GDM1 (cell line): ENCODE results near the gene SLC66A1.

Source experiments
- DNase-seq: peaks from one replicate; lab custom pipeline; 2025; lab: John Stamatoyannopoulos, UW

SLC66A1 gene

DNA sequence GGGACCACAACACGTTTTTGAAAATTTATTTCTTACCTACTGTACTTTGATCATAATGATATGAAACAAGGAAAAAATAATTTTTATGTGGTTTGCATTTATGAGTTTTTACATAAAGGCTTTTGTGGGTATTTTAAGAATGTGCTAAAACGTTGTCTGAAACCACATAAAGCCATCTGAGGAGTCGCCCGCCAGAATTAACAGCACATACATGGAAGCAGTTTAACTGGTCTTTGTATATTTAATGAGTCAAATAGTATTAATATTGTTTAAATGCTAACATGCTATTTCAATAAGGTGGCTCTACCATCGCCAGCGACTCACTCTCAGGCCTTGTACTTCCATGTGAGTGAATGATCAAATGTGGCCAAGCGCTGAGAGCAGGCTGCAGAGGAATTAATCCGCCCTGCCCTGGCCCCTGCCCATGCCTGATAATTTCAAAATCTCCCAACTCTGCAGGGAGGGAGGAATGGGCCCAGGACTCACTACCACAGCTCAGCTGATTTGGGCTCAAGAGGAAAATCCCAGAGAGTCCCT is 49.6 kb downstream of the SLC66A1 start:
- DNase-seq = no peak

DNA sequence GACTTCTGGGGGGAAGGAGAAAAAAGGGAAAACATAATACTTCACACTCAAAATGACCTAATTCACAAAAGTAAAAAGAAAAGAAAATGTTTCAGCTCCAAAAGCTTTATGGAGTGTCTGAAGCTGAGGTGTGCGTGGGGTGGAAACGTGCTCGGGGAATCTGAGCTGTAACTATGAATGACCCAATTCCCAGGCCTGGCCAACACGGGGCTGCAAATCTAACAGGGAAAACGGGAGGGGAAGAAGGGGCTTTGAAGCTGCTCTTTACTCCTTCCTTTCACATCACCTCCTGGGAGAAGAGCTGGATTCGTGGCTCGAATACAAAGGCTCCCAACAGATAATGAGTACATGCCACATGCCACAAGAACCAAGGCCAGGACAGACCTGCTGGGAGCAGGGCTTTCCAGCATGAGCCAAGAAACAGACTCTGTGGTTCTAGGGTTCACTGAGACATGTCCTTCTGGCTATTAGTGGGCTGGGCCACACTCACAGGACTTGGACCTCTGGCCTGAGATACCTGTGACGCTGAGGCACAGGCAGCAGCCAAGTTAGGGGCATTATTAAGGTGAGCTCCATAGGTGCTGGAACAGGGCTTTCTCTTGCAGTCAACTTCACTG is 51.5 kb downstream of the SLC66A1 start:
- DNase-seq = no peak

DNA sequence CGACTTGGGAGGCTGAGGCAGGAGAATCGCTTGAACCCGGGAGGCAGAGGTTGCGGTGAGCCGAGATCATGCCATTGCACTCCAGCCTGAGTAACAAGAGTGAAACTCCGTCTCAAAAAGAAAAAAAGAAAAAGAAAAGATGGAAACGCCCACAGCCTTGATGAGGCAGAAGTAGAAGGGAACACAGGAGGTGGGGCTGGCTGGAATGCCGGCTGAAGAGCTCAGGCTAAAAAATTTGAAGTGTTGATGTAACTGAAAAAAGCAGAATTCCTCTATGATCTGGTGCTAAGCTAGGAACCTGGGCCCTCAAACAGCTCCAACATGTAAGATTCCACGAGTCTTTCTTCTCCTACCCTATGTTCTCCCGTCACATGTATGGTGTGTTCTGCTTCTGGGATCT is 53.6 kb downstream of the SLC66A1 start:
- no peak for DNase-seq

DNA sequence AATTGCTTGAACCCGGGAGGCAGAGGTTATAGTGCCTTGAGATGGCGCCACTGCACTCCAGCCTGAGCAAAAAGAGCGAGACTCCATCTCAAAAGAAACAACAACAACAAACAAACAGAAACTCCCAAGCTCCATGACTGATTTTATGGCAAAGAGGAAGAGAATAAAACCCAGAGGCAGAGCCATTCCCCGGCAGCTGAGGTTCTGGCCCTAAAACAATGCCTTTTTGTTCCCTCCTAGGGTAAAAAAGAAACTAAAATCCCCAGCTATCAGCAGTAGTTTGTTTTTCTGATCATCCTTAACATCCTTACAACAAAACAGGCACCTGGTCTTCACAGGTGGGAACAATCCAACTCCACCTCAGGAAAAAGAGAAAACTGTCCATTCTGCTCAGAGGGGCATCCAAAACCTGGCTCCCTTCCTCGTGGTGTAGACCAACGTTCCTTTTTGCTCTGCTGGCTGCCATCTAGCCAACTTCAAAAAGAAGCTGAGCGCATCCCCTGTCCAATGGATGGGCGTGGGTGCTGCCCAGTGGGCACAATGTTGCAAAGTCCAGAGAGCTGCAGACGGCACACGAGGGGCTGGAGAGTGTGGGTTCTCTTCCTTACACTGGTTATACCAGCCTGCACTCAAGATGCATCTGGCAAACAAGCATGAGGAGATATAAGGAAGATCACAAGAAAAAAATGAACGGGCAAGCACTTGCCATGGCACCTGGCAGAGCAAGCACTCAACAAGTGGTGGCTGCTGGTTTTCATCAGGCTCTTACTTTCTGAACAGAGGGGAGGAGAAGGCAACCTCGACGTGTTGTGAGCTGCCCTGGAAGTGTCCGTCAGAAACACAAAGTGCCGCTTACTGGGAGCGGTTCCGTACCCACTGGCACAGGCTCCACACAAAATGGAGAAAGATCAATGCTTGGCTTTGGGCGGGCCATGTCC is 54.7 kb downstream of the SLC66A1 start:
- DNase-seq = no peak

DNA sequence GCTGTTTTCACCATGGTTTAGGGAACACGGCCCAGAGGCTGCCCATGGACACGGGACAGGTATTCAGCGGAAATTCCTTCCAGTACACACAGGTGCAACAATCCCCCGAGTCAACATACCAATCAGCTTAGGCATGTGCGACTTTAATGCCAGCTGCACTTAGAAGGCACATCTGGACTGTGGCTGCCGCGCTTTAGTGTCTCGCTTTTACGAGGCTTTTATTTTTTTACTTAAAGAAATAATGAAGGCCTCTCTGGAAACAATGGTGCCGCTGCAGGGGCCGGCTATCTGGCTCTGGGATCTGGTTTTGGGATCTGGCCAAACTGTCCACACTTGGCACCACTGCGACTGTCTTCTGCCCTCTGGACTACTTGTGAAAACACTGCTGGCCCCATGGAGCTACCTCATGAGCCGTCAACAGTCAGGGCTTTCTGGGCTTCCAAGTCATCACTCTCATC is 55.5 kb downstream of the SLC66A1 start:
- no peak for DNase-seq

DNA sequence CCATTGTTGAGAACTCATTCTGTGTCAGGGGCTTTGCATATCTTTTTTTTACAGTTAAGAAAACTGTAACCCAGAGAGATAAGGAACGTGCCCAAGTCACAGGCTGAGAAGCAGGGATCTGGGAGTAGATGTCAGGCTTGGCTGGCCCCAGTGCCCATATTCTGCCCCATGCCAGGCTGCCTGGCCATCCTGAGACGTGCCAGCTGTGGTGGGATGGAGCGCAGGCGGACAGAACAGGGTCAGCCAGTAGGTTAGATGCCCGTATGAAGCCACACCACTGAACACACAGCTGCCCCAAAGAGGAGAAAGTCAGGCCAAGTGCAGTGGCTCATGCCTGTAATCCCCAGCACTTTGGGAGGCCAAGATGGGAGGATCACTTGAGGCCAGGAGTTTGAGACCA is 55.9 kb downstream of the SLC66A1 start:
- no peak for DNase-seq

DNA sequence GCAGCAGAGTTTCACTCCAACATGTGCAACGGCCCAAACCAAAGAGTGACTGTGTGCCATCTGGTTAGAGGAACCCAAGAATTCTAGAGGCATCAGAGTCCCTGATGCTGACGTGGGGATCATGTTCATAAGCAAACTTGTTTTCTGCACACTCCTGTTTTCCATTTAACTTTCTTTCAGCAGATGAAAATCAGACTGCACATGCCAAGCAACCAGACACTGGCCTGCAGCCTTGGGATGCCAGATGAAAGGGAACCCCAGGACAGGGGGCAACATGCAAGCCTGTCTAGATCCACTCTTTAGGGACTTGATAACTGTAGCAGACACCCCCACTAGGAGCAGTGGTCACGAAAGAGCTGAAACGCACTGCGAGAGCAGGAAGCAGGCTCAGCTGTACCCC is 56.8 kb downstream of the SLC66A1 start:
- DNase-seq = no peak

DNA sequence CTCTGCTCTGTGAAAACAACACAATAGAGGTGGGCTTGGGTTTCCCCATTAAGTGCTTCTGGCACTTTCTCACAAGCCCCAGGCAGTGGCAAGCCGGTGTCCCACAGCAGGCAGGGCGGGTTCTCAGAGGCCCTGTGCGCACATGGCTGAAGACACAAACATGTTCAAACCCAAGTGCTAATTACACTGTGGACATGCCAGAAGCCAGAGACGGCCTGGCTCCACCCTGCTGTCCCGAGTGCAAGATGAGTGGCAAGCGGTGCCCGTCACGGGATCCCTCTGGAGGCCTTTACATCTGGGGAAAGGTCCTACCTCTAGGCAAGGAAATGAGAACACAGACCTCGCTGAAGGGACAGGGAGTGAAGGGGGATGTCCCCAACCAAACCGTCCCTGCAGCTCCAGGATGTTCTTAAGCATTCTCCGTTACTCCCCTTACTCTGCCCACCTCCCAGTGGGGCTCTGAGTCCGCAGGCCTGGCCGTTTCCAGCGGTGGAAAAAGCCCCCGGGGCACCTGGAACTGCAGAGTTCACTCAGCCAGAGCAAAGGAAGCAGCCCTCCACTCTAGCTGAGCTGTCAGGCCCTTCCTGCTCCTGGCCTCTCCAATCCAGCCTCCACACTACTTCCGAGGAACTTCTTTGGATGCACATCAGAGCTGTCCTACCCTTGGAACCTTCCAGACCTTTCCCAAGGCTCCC is 57.4 kb downstream of the SLC66A1 start:
- no peak for DNase-seq

DNA sequence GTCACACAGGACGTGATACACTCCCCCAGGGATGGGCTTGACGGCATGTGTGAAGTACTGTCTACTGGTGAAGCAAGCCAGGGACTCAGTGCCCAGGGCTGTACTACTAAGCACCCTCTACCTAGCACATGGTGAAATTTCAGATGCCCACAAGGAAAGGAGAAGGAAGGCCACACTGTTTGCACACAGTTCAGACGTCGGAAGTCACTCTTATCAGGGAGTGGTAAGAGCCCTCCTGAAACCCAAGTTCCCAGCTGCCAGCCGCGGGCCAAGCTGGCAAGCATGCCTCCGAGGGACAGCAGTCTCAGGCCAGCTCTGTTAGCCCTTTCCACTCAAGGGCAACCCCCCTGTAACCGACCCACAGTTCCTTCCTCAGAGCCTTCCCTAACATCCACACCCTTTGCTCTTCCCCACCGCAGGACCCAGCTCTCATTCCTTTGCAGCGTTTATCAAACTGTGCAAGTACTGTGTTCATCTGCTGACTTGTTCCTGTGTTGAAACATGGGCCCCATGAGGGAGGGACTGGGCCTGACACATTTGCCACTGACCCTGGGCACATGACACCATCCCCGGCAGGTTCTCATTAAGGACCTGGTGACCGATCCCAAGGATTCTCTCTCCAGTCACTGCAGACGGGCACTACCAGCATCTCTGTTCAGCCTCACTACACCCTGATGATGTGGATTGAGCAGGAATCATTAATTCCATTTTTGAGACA is 58.5 kb downstream of the SLC66A1 start:
- DNase-seq = no peak

DNA sequence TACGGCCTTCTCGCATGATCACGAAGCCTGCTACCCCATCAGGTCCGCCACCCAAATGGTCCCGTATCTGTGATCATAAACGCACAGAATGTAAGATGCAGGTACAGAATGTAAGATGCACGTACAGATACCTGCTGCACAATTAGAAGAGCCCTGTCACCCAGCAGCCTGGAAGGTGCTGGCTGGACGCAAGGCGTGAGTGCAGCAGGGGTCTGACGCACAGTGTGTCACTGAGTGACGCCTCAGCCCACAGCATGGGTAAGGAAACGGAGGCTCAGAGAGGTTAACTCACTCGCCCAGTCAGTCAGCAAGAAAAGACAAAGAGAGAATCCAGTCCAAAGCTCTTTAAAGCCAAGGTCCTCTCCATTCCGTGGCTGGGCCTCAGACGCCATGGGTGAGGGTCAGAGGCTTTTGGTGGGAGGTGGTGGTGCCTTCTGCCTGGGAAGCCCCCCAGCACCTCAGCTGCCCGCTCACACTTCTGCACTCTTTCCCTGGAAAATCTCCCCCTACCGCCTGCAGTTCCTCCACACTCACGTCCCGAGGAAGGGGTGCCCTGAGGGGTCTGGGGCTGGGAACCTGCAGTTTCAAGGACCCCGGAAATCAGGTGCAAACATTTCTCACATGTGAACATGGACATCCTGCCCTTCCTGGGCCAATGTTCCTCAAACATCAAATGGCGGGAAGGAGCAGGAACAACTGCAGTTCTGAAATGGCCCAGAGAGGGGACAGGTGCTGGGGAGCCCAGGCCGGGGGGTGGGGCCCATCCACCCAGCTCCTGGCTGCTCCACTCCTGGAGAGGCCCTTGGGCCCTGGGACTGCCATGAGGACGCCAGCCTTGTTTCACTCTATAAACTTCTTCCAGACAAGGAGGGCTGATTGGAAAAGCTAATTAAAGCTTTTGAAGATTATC is 59.4 kb downstream of the SLC66A1 start:
- DNase-seq = no peak

DNA sequence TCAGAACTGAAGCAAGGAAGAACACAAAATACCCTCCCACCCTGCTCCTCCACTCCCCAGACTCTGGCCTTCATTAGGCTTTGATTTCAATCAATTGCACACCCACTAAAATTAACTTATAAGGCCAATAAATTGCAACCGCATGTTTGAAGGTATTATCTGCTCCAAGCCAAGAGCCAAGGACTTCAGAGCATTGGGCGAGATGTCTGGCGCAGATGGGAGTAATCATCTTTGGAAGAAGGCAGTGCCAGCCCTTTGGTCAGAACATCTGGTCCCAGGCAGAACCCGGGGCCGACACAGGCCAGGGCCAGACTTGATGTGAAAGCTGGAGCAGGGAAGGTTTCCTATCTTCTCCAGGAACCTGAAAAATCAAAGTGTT is 60.0 kb downstream of the SLC66A1 start:
- no peak for DNase-seq

DNA sequence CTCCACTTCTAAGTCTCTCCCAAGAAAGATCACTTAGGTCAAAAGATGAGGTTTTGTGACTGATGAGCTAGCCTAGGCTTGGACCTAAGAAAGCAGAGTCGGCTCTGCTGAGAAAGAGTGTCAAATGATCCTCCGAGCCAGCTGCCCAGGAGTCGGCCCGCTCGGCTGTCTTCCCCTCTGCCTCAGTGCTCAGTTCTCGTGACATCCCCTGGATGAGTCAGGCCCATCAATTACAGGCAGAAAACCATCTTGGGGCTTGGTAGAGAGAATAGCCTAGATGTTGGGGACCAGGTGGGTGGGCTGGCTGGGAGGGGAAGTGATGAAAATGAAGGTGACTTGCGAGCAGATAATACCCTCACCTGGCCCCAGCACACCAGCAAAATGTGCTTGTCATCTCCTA is 60.5 kb downstream of the SLC66A1 start:
- DNase-seq = no peak

DNA sequence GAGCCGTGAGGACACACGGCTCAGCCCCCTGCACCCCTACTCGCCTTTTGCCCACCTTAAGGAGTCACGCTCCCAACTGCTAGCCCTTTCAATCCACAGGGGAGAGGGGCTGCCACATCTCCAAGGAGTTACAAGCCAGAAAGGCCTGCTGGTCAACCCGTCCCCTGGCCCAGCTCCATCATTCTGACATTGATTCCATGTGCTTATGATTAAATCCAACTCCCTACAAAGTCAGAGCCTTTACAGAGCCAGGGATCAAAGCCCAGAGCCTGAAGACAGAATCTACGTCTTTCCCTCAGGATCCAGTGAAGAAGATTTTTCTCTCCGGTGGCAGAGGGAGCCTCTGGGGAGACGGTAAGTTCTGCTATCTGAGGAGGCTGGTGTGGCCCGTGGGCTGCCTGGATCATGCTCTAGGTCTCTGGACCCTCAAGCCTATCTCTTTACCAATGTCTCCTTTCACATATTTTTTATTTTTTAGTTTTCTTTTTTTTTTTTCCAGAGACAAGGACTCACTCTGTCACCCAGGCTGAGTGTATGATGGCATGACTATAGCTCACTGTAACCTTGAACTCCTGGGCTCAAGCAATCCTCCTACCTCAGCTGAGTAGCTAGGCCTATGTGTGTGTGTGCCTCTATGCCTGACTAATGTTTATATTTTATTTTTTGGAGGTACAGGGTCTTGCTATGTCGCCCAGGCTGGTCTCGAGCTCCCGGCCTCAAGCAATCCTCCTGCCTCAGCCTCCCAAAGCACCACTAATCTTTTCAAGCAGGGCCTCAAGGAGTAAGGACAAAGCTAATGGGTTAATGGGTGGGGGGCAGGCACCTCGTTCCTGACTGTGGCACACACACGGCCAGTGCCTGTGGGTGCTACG is 61.3 kb downstream of the SLC66A1 start:
- DNase-seq = no peak

DNA sequence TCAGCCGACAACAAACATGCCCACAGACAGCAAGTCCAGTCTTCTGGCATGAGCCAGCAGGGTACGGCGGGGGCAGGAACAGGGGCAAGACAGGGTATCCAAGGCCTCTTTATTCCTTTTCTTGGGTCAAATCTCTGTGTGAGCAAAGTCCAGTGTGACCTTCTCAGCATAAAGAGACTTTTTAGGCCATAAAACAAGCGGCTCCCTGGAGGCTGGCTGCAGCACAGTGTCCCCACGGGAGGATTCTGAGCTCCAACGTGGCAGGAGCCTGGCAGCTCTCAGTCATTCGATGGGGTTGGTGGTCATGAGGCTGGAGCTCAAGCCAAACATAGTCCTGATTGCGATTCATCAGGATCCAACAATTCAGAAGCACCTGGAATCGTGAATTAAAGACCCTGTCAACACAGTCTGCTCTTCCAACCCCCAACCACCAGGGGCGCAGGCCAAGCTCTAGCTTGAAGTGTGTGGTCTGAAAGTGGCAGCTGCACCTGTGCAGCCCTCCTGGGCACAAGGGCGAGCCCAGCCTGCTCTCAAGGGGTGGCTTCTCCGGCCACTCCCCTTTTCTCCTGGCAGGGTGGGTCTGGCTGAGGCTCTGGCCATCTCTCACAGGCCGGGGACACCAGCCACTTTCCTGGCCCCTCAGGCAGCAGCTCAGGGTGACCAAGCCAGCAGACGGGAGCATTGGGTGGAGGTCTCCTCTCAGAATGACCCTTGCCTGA is 62.1 kb downstream of the SLC66A1 start:
- DNase-seq = no peak

DNA sequence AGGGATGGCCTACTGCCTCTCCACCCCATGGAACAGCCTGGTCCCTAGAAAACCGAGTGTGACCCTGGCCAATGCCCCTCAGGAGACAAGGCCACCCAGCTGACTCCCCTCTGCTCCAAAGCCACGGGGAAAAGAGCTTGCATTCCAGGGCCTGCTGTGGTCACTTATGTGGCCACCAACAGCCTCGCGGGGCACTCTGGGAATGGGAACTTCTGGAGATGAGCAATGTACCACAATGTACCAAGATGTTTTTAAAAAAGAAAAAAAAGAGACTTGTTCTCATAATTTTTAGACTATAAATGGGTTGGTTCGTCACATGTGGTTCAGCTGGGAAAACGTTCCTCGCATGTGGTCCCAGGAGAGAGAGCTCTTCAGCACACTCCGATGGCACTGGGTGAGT is 62.8 kb downstream of the SLC66A1 start:
- no peak for DNase-seq

DNA sequence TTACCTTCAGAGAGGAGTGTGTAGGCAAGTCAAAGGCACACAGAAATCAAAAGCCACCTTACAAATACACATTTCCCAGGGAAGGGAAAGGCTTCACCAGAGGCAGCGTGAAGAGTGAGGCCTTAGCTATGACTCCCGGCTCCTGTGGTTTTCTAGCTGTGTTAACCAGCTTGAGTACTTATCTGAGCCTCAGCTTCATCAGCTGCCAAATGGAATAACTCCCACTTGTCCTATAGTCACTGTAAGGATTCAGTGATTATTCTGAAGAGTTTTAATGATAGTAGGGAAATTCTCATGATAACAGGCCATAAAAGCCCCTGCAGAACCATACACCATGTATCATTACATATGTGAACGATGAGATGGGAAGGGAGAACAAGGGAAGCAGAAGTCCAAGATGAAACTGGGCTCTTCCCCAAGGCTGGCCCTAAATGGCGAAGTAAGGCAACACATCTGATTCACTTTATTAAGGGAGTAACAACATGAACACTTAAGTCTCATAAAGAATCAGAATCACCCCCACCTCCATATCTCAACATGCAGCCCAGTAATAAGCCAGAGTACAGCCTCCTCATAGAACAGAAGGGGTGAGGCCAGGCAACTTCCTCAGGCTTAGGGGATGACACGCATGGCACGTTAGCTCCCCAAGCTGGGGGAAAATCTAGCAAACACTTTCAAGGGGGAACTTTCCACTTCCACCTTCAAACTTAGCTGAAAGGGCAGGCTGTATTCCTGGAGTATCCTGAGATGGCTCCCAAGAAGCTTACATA is 63.7 kb downstream of the SLC66A1 start:
- DNase-seq = no peak

DNA sequence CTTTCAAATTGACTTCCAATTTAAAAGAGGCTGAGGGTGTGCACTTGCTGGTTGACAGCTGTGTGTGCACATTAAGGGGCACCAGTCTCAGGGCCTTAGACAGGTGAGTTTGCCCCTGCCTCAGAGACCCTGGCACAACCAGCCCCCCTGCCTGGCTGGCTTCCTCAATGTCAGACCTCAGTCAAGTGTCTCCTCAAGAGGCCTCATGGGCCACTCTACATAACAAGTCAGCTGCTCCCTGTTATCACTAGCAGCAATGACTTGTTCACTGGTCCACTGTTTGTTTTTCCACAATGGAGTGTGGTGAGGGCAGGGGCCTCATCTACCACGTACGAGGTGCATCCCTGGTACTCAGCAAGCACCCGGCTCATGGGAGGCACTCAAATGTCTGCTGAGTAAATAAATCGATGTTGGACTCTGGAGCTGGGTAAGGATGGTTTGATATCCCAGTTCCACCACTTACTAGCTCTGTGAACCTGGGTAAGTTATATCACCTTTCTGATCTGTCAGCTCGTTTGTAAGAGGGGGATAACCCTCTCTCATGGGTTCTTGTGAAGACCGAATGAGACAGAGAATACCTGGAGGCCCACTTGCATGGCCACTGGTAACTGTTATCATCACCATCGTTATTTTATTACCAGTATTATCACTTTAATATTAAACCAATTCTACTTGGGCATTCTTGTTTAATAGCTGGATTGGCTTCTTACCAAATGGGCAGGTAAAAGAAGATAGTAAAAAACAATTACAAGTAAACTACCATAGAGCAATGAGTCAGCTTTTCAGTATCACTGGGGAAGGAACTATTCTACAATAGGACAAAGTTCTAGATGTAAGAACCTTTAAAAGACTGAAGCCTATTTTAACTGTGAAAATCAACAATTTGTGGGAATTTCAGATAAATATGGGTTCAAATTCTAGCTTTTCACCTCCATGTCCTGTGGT is 64.6 kb downstream of the SLC66A1 start:
- no peak for DNase-seq
